Lower leg skin (tissue), 4 donors: ENCODE results near the gene RTL5. TPM values are rescaled to one million over a fixed set of nuclear protein-coding genes. Genes with fewer than 3 reads are reported as not detected.
A peak's percentile ranks its signal among the peaks of the same experiment; 100 is the strongest.

Source experiments
- DNase-seq, 2 donors: peaks; one replicate each; pipeline ENCODE4 v3.0.0-alpha.2; 2019; ENCODE audit warnings: low spot score in 2 of 2
- H3K4me3 ChIP-seq: fragments of 200-600 bp; sonication (generic); 2 replicates; pipeline ENCODE4 v1.5.1; 2017; ENCODE audit warnings: mild to moderate bottlenecking, low read depth; ENCODE audit not compliant: poor library complexity, severe bottlenecking
- POLR2A ChIP-seq, 2 donors: fragments of 450-650 bp; IDR thresholded peaks; one replicate each; pipeline ENCODE4 v1.6.1; 2016 to 2017; ENCODE audit warnings: antibody characterized with exemption in 2 of 2, mild to moderate bottlenecking in 1 of 2, moderate library complexity in 1 of 2
- WGBS, 2 donors: methylation state at CpG; one replicate each; pipeline ENCODE4 v1.1.5; 2018; 5-methylcytosine and 5-hydroxymethylcytosine counted together
- intact Hi-C: fragments of 100-400 bp; cut with DNase I; formaldehyde crosslinking; loops from one replicate; pipeline ENCODE4 v1.15.0; 2023; ENCODE audit warnings: low total_unique reads
- total RNA-seq, 4 donors: library from RNA; depleted of rRNA; stranded (reverse); fragments of >200 nt; gene quantifications; one replicate each; pipeline ENCODE4 v1.1.0, GENCODE V29; 2016
- TF ChIP-seq, protein P1 (sequence below), 3 donors: fragments of 450-650 bp; IDR thresholded peaks; one replicate each; pipeline ENCODE4 v1.5.1; 2016; ENCODE audit warnings: antibody characterized with exemption in 3 of 3, mild to moderate bottlenecking in 3 of 3, moderate library complexity in 2 of 3

The RTL5 gene
- total RNA-seq, 4 donors from 2014 or later: 0.46 to 1.9 (median 1.2) TPM

DNA sequence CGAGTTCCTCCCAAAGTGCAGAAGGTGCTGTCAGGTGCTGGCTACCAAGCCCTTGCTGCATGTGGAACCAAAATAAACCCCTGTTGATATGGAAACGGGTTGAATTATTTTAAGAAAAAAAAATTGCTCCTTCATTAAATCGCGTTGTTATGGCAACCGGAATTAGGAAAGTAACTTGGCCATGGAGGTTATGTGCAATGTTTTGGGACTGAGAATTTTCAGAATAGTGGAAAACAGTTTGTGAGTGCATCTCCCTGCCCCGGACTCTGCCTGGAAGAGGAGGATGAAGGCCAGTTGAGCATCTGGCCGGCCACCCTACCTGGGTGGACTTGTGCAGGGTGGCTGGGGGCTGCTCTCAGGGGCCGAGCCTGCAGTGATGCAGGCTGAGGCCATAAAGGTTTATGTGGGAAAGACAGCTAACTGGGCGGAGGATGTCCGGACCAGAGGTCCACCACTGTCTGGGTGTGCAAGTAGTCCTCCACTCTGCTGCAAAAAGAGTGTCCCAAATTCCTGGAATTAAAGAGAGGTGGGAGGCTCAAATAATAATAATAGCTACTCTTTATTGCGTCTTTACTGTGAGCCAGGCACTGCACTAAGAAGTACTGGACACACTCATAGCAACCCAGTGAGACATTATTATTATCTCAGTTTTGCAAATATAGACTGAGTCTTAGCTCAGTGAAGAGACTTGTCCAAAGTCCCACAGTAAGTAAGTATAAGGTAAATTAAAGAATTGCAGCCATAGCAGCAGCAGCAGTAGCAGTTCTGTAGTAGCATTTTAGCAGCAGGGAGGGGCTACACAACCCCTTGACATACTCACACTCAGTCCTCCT, 20.6 kb downstream of the RTL5 start:
- intact Hi-C loops: no loop called here
- TF ChIP-seq, protein P1, sequence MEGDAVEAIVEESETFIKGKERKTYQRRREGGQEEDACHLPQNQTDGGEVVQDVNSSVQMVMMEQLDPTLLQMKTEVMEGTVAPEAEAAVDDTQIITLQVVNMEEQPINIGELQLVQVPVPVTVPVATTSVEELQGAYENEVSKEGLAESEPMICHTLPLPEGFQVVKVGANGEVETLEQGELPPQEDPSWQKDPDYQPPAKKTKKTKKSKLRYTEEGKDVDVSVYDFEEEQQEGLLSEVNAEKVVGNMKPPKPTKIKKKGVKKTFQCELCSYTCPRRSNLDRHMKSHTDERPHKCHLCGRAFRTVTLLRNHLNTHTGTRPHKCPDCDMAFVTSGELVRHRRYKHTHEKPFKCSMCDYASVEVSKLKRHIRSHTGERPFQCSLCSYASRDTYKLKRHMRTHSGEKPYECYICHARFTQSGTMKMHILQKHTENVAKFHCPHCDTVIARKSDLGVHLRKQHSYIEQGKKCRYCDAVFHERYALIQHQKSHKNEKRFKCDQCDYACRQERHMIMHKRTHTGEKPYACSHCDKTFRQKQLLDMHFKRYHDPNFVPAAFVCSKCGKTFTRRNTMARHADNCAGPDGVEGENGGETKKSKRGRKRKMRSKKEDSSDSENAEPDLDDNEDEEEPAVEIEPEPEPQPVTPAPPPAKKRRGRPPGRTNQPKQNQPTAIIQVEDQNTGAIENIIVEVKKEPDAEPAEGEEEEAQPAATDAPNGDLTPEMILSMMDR (IDR thresholded peaks at IDR 0.05): no peak
- no peak for TF ChIP-seq POLR2A (IDR thresholded peaks at IDR 0.05)
- WGBS, 2 donors: 85 to 88% methylated on average over 11 of the region's 11 CpGs
- peak in 1 of 2 donors; percentile 66 for DNase-seq
- H3K4me3 ChIP-seq: no peak overlapping the region

- intact Hi-C loops: no loop called here
- DNase-seq: peak in 1 of 2 donors; percentile 68
- no peak overlapping the region for H3K4me3 ChIP-seq
- 55 to 59% methylated on average over 12 to 13 of the region's 13 CpGs for WGBS, 2 donors
- TF ChIP-seq POLR2A (IDR thresholded peaks at IDR 0.05): no peak
Observed at GRCh38 chrX:72110051-72110875, 21.5 kb downstream of the RTL5 start.

- no peak overlapping the region for H3K4me3 ChIP-seq
- intact Hi-C loops: no loop called here
- TF ChIP-seq POLR2A (IDR thresholded peaks at IDR 0.05): no peak
- TF ChIP-seq, protein P1 (IDR thresholded peaks at IDR 0.05): no peak
- peak in 1 of 2 donors; percentile 63 for DNase-seq
- 93 to 96% methylated on average over 9 to 10 of the region's 10 CpGs for WGBS, 2 donors
Observed at GRCh38 chrX:72108666-72109065, 23.0 kb downstream of the RTL5 start.

DNA sequence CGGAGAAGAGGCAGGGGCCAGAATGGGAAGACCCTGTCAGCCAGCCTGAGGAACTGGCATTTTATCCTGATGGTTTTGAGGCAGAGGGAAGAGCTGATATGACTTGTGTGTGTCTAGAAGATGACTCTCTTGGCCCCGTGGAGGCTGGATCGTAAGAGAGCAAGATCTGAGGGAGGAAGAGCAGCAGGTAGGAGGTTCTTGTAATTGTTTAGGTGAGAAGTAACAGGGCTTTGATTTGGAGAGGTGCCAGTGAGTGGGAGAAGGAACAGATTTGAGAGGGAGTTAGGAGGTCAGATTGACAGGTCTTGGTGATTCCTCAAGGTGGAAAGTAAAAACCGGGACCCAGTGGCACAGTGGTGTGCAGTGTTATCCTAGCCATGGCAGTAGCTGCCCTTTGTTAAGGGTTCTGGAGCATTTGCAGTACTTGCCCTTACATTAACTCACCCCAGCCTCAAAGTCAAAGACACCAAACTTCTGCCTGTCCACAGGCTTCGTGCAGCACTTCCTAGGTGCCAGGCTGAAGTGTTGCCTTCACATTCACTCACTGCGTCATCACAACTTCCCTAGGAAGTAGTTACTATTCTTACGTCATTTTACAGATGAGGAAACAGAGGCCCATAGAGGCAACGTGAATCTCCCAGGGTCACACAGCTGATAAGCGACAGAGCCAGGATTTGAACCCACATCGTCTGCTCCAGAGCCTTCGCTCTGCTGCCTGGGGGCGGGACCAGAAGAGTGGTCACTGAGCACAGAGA, 23.7 kb downstream of the RTL5 start:
- DNase-seq: peak in 1 of 2 donors; percentile 46
- no peak for TF ChIP-seq POLR2A (IDR thresholded peaks at IDR 0.05)
- TF ChIP-seq, protein P1 (IDR thresholded peaks at IDR 0.05): no peak
- no peak overlapping the region for H3K4me3 ChIP-seq
- intact Hi-C loops: no loop called here
- WGBS, 2 donors: 84 to 93% methylated on average over 9 to 12 of the region's 12 CpGs

GRCh38 chrX:72107320-72107719, 24.4 kb downstream of the RTL5 start:
- peak in 1 of 2 donors; percentile 79 for DNase-seq
- WGBS, 2 donors: 46 to 58% methylated on average over 6 of the region's 6 CpGs
- TF ChIP-seq, protein P1 (IDR thresholded peaks at IDR 0.05): no peak
- TF ChIP-seq POLR2A (IDR thresholded peaks at IDR 0.05): no peak
- H3K4me3 ChIP-seq: no peak overlapping the region
- intact Hi-C loops: no loop called here
